OCI-LY3 (cell line): ENCODE data around the gene SLC49A4.
A peak's percentile ranks its signal among the peaks of the same experiment; 100 is the strongest.

Experiments used
- H2AFZ ChIP-seq: fragments of 200-600, 300-600 bp; shearing (Covaris generic); 2 replicates; pipeline ENCODE4 v1.6.0; 2014; ENCODE audit warnings: antibody characterized with exemption, low read depth, low read length
- H3K27ac ChIP-seq: fragments of 200-600, 300-600 bp; sonication (generic); 2 replicates; pipeline ENCODE4 v1.5.1; 2014; ENCODE audit warnings: mild to moderate bottlenecking, low read length, moderate library complexity, mixed read lengths
- H3K27me3 ChIP-seq: fragments of 200-600, 300-600 bp; sonication (generic); 2 replicates; pipeline ENCODE4 v1.6.1; 2014; ENCODE audit warnings: low read depth, low read length, mixed read lengths
- H3K36me3 ChIP-seq: fragments of 200-600, 300-600 bp; sonication (generic); replicated peaks from 2 replicates; pipeline ENCODE3; 2014; ENCODE audit warnings: low read depth, low read length, mixed read lengths
- H3K4me1 ChIP-seq: fragments of 300-600, 200-600 bp; sonication (generic); 2 replicates; pipeline ENCODE4 v1.6.1; 2014; ENCODE audit warnings: low read length, mixed read lengths
- H3K4me2 ChIP-seq: fragments of 200-600, 300-600 bp; sonication (generic); 2 replicates; pipeline ENCODE4 v1.6.1; 2014; ENCODE audit warnings: low read length, mixed read lengths
- H3K4me3 ChIP-seq: fragments of 300-600, 200-600 bp; sonication (generic); 2 replicates; pipeline ENCODE4 v1.5.1; 2014; ENCODE audit warnings: antibody characterized with exemption, mild to moderate bottlenecking, low read length, moderate library complexity
- H3K79me2 ChIP-seq: fragments of 300-600, 200-600 bp; shearing (Covaris generic); 2 replicates; pipeline ENCODE4 v1.6.1; 2014; ENCODE audit warnings: mild to moderate bottlenecking, low read length, mixed read lengths
- H3K9ac ChIP-seq: fragments of 300-600, 200-600 bp; shearing (Covaris generic); 2 replicates; pipeline ENCODE4 v1.6.0; 2014; ENCODE audit warnings: mild to moderate bottlenecking, low read length, moderate library complexity
- H3K9me3 ChIP-seq: fragments of 200-600, 300-600 bp; shearing (Covaris generic); 2 replicates; pipeline ENCODE4 v1.6.1; 2014; ENCODE audit warnings: low read length, mixed read lengths; ENCODE audit not compliant: insufficient read depth
- H4K20me1 ChIP-seq: fragments of 200-600, 300-600 bp; sonication (generic); 2 replicates; pipeline ENCODE4 v1.6.1; 2016; ENCODE audit warnings: low read length, mixed read lengths; ENCODE audit not compliant: insufficient read depth
- CTCF ChIP-seq: fragments of 200-600, 300-600 bp; sonication (generic); IDR thresholded peaks from 2 replicates; pipeline ENCODE4 v1.5.1; 2014; ENCODE audit warnings: antibody characterized with exemption, low read length, low read depth
- EZH2phosphoT487 ChIP-seq: fragments of 200-600 bp; shearing (Covaris generic); IDR thresholded peaks from 2 replicates; pipeline ENCODE4 v1.6.1; 2018; ENCODE audit warnings: antibody characterized with exemption, mixed run types, low read depth

Gene SLC49A4

GRCh38 chr3:122754929-122755328 lies 39.9 kb upstream of the SLC49A4 start:
- Histone ChIP-seq H3K9me3 (no peaks in the 10 kb centered on the region), H3K27ac (no peak overlapping the region), H3K9ac (no peak overlapping the region), H3K36me3 (peaks cover 21% of the 10 kb centered on the region), H4K20me1 (no peaks in the 10 kb centered on the region), H2AFZ (no peak overlapping the region), H3K4me2 (0 out of 2 replicates have a peak overlapping the region, but pooled peaks have one; percentile 7), H3K79me2 (no peaks in the 10 kb centered on the region), H3K27me3 (no peaks in the 10 kb centered on the region), H3K4me1 (no peaks in the 10 kb centered on the region), H3K4me3 (no peak overlapping the region)
- TF ChIP-seq EZH2phosphoT487 (no peak), CTCF (peak; percentile 86)

DNA sequence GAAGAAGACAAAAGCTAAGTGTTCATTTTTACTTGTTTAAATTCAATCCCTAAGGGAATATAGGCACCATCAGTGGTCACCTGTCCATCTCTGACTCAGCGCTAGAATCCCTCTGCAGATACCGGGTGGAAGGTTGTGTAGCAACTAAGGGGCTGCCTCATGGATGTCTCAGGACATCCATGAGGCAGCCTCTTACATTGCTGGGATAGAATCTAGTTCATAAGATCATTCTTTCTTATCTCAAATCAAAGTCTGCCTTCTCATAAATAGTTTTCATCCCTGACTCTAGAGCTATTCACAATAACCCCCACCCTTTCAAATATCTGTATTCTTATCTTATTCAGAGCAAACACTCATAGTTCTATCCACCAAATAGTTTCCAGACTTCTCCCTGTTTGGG lies 39.4 kb upstream of the SLC49A4 start:
- Histone ChIP-seq H3K9ac (no peak overlapping the region), H3K36me3 (peaks cover 21% of the 10 kb centered on the region), H4K20me1 (no peaks in the 10 kb centered on the region), H3K27ac (no peak overlapping the region), H3K9me3 (no peaks in the 10 kb centered on the region), H3K79me2 (no peaks in the 10 kb centered on the region), H3K4me3 (no peak overlapping the region), H3K4me1 (no peaks in the 10 kb centered on the region), H2AFZ (no peak overlapping the region), H3K4me2 (no peak overlapping the region), H3K27me3 (no peaks in the 10 kb centered on the region)
- TF ChIP-seq EZH2phosphoT487 (no peak), CTCF (no peak)

GRCh38 chr3:122758877-122759560 lies 35.9 kb upstream of the SLC49A4 start:
- Histone ChIP-seq H3K27me3 (no peaks in the 10 kb centered on the region), H4K20me1 (no peaks in the 10 kb centered on the region), H3K9ac (no peak overlapping the region), H3K4me3 (no peak overlapping the region), H3K79me2 (no peaks in the 10 kb centered on the region), H3K4me1 (no peaks in the 10 kb centered on the region), H3K36me3 (peaks cover 13% of the 10 kb centered on the region), H2AFZ (no peak overlapping the region), H3K9me3 (no peaks in the 10 kb centered on the region), H3K4me2 (no peak overlapping the region), H3K27ac (no peak overlapping the region)
- no peak for TF ChIP-seq EZH2phosphoT487
- TF ChIP-seq CTCF = no peak

- no peak overlapping the region for H3K9ac ChIP-seq
- no peaks in the 10 kb centered on the region for H3K27me3 ChIP-seq
- no peaks in the 10 kb centered on the region for H3K9me3 ChIP-seq
- H3K4me1 ChIP-seq = no peaks in the 10 kb centered on the region
- H3K4me3 ChIP-seq = no peak overlapping the region
- H3K79me2 ChIP-seq = no peaks in the 10 kb centered on the region
- H3K4me2 ChIP-seq = no peak overlapping the region
- no peak overlapping the region for H3K27ac ChIP-seq
- H4K20me1 ChIP-seq = no peaks in the 10 kb centered on the region
- TF ChIP-seq EZH2phosphoT487 = no peak
- TF ChIP-seq CTCF = no peak
- H3K36me3 ChIP-seq = peaks cover 2% of the 10 kb centered on the region
- no peak overlapping the region for H2AFZ ChIP-seq
Measured at GRCh38 chr3:122760453-122761271, 34.2 kb upstream of the SLC49A4 start.
